Keratinocyte (primary cell): ENCODE data around the gene PIGO. TPM values are rescaled to one million over a fixed set of nuclear protein-coding genes. Genes with fewer than 3 reads are reported as not detected.

ENCODE experiments used
- DNase-seq: peaks from one replicate; pipeline ENCODE4 v3.0.0-alpha.2; 2011; ENCODE audit warnings: low read depth, missing footprints, low spot score
- FAIRE-seq: peaks from 2 replicates; lab custom pipeline; 2011; peaks lifted over from hg19 to GRCh38; lab: Jason Lieb, UNC
- H2AFZ ChIP-seq: 2 replicates; pipeline ENCODE4 v1.6.0; 2012; ENCODE audit warnings: low read length, control low read depth, inconsistent platforms; ENCODE audit not compliant: control insufficient read depth
- H3K27ac ChIP-seq: 2 replicates; pipeline ENCODE4 v1.5.1; 2011; ENCODE audit warnings: low read length; ENCODE audit not compliant: control insufficient read depth, insufficient read depth
- H3K27me3 ChIP-seq: 3 replicates; pipeline ENCODE4 v1.6.0; 2011; ENCODE audit warnings: low read length; ENCODE audit not compliant: control insufficient read depth, insufficient read depth; ENCODE audit errors: extremely low read depth
- H3K36me3 ChIP-seq, 2 experiments: 2 replicates in 1 of 2; 3 replicates in 1 of 2; pipeline ENCODE4 v1.5.1; 2011; ENCODE audit warnings: low read length in 2 of 2, mild to moderate bottlenecking in 1 of 2; ENCODE audit not compliant: control insufficient read depth in 2 of 2, insufficient read depth in 2 of 2; ENCODE audit errors: extremely low read depth in 1 of 2
- H3K4me1 ChIP-seq: 3 replicates; pipeline ENCODE4 v1.5.1; 2011; ENCODE audit warnings: low read length; ENCODE audit not compliant: control insufficient read depth, insufficient read depth; ENCODE audit errors: extremely low read depth
- H3K4me2 ChIP-seq: 3 replicates; pipeline ENCODE4 v1.6.0; 2011; ENCODE audit warnings: low read depth, low read length; ENCODE audit not compliant: control insufficient read depth, insufficient read depth; ENCODE audit errors: extremely low read depth
- H3K4me3 ChIP-seq, 3 experiments: fragments of 200-600 bp in 1 of 3; sonication (generic) in 1 of 3; 2 replicates in 2 of 3; 3 replicates in 1 of 3; pipeline ENCODE4 v1.5.1; 2011 to 2016; ENCODE audit warnings: low read length in 3 of 3, mild to moderate bottlenecking in 3 of 3, control low read depth in 2 of 3, inconsistent platforms in 1 of 3, low read depth in 1 of 3, mixed read lengths in 1 of 3, mixed run types in 1 of 3, moderate library complexity in 1 of 3; ENCODE audit not compliant: control insufficient read depth in 2 of 3, insufficient read depth in 2 of 3; ENCODE audit errors: extremely low read depth in 1 of 3
- H3K79me2 ChIP-seq: 2 replicates; pipeline ENCODE4 v1.6.0; 2012; ENCODE audit warnings: low read length; ENCODE audit not compliant: control insufficient read depth, insufficient read depth
- H3K9ac ChIP-seq: 3 replicates; pipeline ENCODE4 v1.6.0; 2011; ENCODE audit warnings: low read length; ENCODE audit not compliant: control insufficient read depth, insufficient read depth; ENCODE audit errors: extremely low read depth
- H3K9me1 ChIP-seq: 3 replicates; pipeline ENCODE4 v1.6.0; 2011; ENCODE audit warnings: low read length; ENCODE audit not compliant: control insufficient read depth, insufficient read depth; ENCODE audit errors: extremely low read depth
- H3K9me3 ChIP-seq: 2 replicates; pipeline ENCODE4 v1.5.1; 2012; ENCODE audit warnings: low read depth, low read length; ENCODE audit not compliant: control insufficient read depth
- H4K20me1 ChIP-seq: 3 replicates; pipeline ENCODE4 v1.6.0; 2011; ENCODE audit warnings: low read length; ENCODE audit not compliant: control insufficient read depth, insufficient read depth; ENCODE audit errors: extremely low read depth
- EZH2 ChIP-seq: IDR thresholded peaks from one replicate; pipeline ENCODE4 v1.6.1; 2012; ENCODE audit warnings: inconsistent platforms, mild to moderate bottlenecking, low read length, moderate library complexity
- dilution Hi-C: fragments of 300-500 bp; cut with MboI; formaldehyde crosslinking; loops from one replicate; pipeline ENCODE4 v1.7.0; 2020; ENCODE audit warnings: low sequenced_read_pairs; ENCODE audit not compliant: extremely low pct_ligation_motif_present
- polyA plus RNA-seq, 5 experiments: library from polyadenylated mRNA; depleted of rRNA in 3 of 5; stranded (reverse) in 3 of 5; stranded (forward) in 1 of 5; unstranded in 1 of 5; fragments of >200 nt; gene quantifications; 1 replicate in 1 of 5; 2 replicates in 3 of 5; 3 replicates in 1 of 5; pipeline versions ENCODE4 v1.2.1 to v1.2.3, GENCODE V29; 2011 to 2012; ENCODE audit warnings: missing spikeins in 2 of 5, low read depth in 1 of 5, low replicate concordance in 1 of 5
- TF ChIP-seq, protein P1 (sequence below), 3 experiments: IDR thresholded peaks in 1 of 3; conservative IDR thresholded peaks in 1 of 3; optimal IDR thresholded peaks in 1 of 3; 2 replicates in 2 of 3; 3 replicates in 1 of 3; pipeline versions ENCODE3 to v1.5.1; 2011; ENCODE audit warnings: low read length in 3 of 3, mild to moderate bottlenecking in 3 of 3, moderate library complexity in 2 of 3, control low read depth in 1 of 3, inconsistent platforms in 1 of 3; ENCODE audit not compliant: insufficient read depth in 2 of 3; ENCODE audit errors: extremely low read depth in 1 of 3

PIGO gene
- polyA plus RNA-seq, 1 donor (not counting 4 experiments of a cell fraction or from before 2014, with no cell fraction given) = 18.6 TPM

DNA sequence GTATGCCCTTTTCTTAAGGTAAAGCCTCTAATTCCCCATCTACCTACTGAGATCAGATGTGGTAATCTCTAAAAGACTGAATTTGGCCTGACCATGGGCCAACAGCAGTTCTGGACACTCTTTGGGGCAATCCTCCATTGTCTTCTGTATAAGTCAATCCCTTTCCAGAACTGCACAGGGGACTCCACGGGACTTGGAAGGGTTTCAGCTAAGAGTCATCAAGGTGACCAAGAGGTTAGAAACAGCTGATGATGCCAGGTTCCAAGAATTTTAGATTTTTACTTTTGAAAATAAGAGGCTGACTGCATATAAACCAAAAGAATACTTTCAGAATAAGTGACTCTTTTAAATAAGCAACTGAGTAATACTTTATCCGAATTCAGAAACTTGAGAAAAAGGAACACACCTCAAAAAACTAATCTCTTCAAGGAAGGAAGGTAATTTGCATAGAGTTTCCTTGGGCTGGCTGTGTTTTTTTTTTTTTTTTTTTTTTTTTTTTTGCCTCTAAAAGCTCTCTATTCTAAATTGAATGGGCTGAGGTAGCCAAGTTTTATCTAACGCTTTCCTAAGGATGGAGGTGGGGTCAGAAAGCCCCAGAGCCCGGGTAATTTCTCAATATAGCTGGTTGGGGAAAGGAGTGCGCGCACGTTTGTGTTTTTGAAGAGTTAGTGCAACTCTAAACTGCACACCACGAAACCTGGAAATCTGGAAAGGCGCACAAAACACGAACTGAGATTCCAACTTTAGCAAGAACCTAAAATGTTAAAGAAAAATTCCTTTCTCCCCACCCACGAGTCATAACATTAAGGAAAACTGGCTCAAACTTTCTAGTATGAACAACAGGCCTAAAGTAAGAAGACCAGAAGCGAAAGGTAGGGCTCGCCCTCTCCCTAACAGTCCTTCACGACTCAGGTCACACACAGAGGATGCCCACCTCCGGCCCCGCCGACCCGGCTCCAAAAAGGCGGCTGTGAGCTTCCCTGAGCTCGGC, 25.3 kb downstream of the PIGO start:
- peak overlapping the region; percentile 94 for H3K27ac ChIP-seq

DNA sequence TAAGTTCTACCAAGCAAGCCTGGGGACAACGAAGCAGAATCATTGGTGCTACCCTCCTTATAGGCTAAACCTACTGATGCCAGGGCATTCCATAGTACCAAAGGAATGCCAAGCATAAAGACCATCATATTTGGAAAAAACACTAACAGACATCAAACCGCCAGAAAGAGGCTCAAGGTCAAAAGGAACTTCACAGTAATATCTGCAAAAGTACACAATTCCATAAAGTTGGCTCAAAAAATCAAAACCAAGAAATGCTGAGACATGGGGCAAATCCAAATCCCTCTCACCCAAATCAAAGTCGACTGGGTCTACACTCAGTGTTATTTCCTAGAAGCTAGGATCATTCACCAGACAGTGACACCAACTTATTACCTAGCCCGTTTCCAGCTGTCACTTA, 27.4 kb downstream of the PIGO start:
- no peak overlapping the region for H3K9ac ChIP-seq
- no peak overlapping the region for H3K4me3 ChIP-seq
- H4K20me1 ChIP-seq = peaks cover 41% of the 10 kb centered on the region
- peak overlapping the region; percentile 66 for H3K4me2 ChIP-seq
- no peaks in the 10 kb centered on the region for H3K27me3 ChIP-seq
- H3K9me1 ChIP-seq = peaks cover 3% of the 10 kb centered on the region
- FAIRE-seq (no peak), DNase-seq (no peak)
- no peak overlapping the region for H3K27ac ChIP-seq
- H3K4me1 ChIP-seq = peaks cover 43% of the 10 kb centered on the region
- dilution Hi-C loops = no loop called here
- no peak overlapping the region for H2AFZ ChIP-seq
- TF ChIP-seq, protein P1, sequence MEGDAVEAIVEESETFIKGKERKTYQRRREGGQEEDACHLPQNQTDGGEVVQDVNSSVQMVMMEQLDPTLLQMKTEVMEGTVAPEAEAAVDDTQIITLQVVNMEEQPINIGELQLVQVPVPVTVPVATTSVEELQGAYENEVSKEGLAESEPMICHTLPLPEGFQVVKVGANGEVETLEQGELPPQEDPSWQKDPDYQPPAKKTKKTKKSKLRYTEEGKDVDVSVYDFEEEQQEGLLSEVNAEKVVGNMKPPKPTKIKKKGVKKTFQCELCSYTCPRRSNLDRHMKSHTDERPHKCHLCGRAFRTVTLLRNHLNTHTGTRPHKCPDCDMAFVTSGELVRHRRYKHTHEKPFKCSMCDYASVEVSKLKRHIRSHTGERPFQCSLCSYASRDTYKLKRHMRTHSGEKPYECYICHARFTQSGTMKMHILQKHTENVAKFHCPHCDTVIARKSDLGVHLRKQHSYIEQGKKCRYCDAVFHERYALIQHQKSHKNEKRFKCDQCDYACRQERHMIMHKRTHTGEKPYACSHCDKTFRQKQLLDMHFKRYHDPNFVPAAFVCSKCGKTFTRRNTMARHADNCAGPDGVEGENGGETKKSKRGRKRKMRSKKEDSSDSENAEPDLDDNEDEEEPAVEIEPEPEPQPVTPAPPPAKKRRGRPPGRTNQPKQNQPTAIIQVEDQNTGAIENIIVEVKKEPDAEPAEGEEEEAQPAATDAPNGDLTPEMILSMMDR (optimal IDR thresholded peaks at IDR 0.05 in 1 of 3, IDR thresholded peaks at IDR 0.05 in 1 of 3, conservative IDR thresholded peaks at IDR 0.05 in 1 of 3; ENCODE audit: extremely low read depth in 1 of 3, insufficient read depth in 2 of 3, low read length in 3 of 3) = no peak
- TF ChIP-seq EZH2 = no peak
- peaks cover 64% of the 10 kb centered on the region for H3K79me2 ChIP-seq
- no peaks in the 10 kb centered on the region for H3K9me3 ChIP-seq
- H3K36me3 ChIP-seq = peaks cover 25 to 43% of the 10 kb centered on the region in 2 experiments

More for the DNA sequence above, 25.3 kb downstream of the PIGO start:
- H3K9ac ChIP-seq = peak overlapping the region; percentile 97
- no peaks in the 10 kb centered on the region for H3K27me3 ChIP-seq
- peaks cover 43% of the 10 kb centered on the region for H3K4me1 ChIP-seq
- dilution Hi-C loops = no loop called here
- no peak for FAIRE-seq
- H3K4me3 ChIP-seq = peak overlapping the region; percentile 81 to 96 (median 91)
- H3K9me1 ChIP-seq = peaks cover 3% of the 10 kb centered on the region
- no peak for DNase-seq
- H3K4me2 ChIP-seq = peak overlapping the region; percentile 66
- H3K79me2 ChIP-seq = peaks cover 56% of the 10 kb centered on the region
- H2AFZ ChIP-seq = no peak overlapping the region
- H3K36me3 ChIP-seq = peaks cover 19 to 32% of the 10 kb centered on the region in 2 experiments
- H4K20me1 ChIP-seq = peaks cover 41% of the 10 kb centered on the region
- no peak for TF ChIP-seq EZH2
- TF ChIP-seq, protein P1 (optimal IDR thresholded peaks at IDR 0.05 in 1 of 3, IDR thresholded peaks at IDR 0.05 in 1 of 3, conservative IDR thresholded peaks at IDR 0.05 in 1 of 3; ENCODE audit: extremely low read depth in 1 of 3, insufficient read depth in 2 of 3, low read length in 3 of 3) = no peak
- no peaks in the 10 kb centered on the region for H3K9me3 ChIP-seq
